ENCODE results near the gene CUX1.

The CUX1 gene

DNA sequence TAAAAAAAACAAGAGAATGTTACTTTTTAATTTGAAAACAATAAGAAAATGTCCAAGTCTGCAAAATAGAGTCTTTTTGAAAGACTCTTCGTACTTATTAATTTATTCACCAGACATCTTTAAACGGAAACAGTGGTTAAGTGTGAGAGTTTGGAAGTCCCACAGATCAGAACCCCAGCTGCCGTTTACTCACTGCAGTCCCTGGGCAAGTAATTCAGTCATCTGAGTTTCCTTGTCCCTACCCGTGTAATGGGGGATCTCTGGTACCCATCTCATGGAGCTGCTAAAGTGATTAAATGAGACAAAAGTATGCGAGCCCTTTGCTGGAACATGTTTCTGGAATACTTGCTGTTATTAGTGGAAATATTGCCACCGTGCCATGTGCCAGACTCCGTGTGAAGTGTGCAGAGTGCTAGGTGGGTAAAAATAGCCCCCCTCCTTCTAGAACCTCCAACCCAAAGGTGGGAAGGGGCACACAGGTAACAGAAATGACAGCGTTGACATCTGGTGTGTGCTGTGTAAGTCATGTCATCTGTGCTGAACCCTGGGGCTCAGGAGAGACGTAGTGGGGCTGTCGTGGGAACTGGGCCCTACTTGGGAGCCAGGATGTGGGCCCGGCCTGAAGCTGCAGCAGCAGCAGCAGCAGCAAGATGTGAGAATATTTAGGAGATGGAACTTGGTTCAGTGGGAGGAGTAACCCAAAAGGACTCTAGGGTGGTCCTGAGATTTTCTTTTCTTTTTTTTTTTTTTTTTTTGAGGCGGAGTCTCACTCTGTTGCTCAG is 140.5 kb downstream of the CUX1 start:
- no peak for DNase-seq (ENCODE audit: low read depth)

DNA sequence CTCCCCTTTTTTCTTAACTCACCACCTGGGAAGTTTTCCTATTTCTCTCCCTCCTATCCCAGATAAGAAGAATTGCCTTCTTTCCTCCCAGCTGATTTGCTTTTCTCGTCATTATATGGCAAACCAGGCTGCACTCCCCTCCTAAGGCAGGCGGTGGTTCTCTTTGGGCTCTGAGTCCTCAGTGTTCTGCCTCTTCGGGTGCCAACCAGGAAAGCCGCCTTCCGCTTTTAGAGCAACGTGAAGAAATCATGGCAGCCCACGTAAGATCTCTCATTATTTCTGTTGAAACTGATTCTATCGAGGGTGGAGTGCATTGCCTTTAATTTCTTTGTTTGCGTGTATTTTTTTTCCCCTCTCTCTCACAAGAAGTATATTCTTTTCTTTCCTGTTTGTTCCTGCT is 141.9 kb downstream of the CUX1 start:
- DNase-seq (ENCODE audit: low read depth): no peak

DNA sequence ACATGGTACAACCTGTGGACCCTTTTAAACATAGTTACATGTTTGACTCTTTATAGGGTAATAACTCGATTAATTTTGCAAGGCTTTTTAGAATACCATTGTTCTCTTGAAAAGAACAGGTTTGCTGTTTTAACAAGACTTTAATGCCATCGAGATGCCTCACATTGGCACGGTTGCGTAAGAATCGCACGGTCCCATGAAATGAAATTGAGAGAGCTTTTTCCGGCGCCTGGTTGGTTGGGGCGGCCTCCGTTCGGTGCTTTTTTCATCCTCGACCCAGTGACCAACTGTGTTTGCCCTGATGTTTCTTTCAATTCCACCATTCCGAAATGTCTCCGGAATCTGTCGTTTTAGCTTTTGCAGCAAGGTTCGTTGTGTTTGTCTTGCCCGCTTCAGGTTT is 142.4 kb downstream of the CUX1 start:
- DNase-seq (ENCODE audit: low read depth): no peak

DNA sequence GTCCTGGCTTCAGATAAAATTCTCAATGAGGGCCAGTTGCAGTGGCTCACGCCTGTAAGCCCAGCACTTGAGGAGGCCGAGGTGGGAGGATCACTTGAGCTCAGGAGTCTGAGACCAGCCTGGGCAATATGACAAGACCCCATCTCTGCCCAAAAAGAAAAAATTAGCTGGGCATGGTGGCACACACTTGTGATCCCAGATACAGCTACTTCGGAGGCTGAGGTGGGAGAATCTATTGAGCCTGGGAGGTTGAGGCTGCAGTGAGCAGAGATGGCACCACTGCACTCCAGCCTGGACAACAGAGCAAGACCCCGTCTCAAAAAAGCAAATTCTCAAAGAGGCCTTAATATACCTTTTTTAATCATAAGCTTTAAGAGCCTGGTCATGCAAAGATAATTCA is 142.9 kb downstream of the CUX1 start:
- DNase-seq (ENCODE audit: low read depth): no peak

DNA sequence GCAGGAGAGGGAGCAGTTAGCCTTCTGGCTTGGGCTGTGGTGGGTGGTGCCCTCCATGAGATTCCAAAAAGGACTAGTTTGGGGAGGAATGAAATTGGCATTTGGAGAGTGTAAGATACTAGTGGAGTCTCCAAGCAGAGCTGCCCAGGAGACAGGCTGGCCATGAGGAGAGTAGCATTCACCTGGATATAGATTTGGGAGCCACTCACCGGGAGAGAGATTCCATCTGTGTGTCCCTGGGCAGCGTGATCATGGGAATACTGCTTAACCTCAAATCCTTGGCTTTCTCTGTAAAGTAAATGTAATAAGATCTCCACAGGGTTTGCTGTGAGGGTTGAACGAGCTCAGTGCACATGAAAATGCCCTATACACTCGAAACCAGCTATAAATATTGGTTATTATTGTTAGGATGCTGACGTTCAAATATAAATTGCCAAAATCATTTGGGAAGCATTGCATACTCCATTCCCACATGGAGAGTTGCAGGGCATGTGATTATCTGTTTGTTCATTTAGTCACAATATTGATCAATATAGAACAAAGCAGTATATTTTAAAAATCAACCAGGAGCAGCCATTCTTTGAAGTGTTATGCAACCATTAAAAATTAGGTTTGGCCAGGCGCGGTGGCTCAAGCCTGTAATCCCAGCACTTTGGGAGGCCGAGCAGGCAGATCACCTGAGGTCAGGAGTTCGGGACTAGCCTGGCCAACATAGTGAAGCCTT is 143.7 kb downstream of the CUX1 start:
- DNase-seq (ENCODE audit: low read depth): no peak

DNA sequence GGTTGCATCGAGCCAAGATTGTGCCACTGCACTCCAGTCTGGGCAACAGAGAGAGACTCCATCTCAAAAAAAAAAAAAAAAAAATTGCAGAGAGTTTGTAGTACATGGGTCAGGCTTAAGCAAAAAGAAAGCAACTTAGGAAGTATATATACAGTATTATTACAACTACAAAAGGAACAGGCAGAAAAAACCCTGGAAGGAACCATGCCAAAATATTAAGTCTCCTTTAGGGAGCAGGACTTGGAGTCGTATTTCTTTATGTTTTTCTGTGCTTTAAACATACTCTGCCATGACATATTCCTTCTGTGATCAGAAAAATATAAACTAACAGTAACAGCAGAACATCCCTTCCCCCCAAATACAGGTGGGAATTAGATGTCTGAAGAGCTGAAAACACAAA is 144.4 kb downstream of the CUX1 start:
- DNase-seq (ENCODE audit: low read depth): no peak

DNA sequence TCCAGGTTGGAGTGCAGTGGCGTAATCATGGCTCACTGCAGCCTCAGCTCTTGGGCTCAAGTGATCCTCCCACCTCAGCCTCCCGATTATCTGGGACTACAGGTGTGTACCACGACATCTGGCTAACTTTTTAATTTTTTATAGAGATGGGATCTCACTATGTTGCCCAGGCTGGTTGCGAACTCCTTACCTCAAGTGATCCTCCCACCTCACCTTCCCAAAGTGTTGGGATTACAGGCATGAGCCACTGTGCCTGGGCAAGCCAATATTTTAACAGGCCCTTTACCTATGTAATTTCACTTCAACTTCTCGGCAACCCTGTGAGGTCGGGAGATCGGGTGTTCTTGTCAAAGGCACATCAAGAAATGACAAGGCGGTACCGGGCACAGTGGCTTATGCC is 146.3 kb downstream of the CUX1 start:
- DNase-seq (ENCODE audit: low read depth): no peak

DNA sequence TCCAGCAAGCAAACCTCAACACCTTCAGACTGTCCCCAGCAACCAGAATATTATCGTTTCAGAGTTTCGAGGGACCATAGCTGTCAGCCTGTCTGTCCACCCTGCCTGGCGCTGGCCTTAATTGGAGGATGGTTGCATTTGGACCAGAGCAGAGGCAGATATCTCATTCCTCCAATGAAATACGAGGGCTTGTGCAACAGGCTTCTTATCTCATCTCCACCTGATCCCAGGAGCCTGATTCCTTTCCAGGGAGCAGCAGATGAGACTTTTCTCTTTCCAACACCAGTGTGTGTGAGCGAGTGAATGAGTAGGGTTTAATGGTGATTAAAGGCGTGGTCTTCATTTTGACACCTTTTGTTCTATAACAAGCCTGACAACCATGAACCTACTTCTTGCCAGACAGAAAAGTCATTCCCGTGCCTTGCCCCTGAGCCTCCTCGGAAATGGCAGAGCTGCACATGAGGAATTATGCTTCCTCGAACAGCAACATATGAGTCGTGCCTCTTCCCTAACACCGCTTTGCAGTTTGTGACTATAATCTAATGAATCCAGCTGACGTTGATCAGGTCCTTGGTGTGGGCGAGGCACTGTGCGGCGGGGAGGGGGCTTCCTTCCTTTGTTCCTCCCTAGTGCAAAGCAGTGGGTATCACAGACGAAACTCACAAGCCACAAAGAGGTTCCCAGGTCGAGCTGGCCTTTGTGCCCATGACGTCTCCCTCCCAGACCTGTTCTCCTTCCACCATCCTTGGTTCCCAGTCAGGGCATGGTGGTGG is 147.4 kb downstream of the CUX1 start:
- no peak for DNase-seq (ENCODE audit: low read depth)

DNA sequence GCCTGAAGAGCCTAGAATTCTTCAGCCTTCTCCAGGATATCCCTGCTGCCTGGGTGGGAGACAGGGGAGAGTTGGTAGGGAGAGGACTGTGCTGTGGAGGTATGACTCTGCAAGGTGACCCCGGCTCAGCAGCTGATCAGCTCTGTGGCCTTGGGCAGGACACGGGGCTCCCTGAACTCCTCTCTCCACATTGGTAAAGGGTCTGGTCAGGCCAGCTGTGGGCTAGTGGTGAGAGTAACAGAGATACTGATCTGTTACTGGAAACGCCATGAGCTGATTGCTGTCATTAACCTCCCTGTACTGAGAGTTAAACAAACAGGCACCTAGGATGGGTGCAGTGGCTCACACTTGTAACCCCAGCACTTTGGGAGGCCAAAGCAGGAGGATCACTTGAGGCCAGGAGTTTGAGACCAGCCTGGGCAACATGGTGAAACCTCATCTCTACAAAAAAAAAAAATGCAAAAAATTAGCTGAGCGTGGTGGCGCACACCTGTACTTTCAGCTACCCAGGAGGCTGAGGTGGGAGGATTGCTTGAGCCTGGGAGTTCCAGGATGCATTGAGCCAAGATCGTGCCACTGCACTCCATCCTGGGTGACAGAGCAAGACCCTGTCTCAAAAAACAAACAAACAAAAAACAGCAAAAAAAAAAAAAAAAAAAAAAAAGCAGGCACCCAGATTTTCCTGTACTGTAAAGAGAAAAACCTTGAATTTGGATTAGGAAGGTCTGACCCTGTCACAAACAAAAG is 151.5 kb downstream of the CUX1 start:
- DNase-seq (ENCODE audit: low read depth): no peak

DNA sequence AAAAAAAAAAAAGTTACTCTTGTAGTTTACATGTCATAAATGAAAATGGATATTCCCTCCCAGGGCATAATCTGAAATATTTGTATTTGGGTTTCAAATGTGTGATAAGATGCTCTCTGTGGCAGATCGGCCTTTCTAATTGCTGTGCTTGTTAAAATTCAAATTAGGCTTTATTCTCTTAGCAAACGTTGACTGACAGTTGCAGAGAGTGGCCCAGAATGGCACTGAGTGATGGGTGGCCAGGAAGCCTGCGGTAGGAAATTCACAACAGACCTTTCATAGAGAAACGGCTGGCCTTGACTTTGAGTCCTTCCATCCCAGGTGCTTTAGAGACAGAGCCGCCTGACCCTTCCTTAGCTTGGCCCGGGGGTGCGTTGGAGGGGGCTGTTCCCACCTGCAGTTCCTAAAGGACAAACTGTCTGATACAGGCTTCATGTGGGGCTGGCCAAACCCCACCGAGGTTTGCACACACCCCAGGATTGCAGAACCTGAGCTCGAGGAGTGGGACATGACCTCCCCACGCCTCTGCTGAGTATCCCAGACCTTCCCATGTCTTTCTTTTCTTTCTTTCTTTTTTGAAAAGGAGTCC is 152.7 kb downstream of the CUX1 start:
- DNase-seq (ENCODE audit: low read depth): no peak

DNA sequence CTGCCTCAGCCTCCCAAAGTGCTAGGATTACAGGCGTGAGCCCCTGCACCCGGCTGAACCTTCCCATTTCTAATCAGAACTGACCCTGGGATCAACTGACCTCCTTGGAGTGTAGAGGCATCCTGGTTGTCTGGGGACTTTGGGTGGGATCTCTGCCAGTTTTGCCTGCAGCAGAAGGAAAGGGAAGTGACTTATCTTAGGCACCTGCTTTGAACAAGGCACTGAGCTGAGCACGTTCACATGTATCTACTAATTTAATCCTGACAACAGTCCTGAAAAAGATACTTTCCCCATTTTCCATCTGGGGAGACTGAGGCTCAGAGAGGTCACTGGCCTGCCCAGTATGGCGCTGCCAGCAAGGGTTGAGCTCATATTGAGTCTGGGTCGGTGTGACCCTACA is 153.4 kb downstream of the CUX1 start:
- DNase-seq (ENCODE audit: low read depth): no peak

DNA sequence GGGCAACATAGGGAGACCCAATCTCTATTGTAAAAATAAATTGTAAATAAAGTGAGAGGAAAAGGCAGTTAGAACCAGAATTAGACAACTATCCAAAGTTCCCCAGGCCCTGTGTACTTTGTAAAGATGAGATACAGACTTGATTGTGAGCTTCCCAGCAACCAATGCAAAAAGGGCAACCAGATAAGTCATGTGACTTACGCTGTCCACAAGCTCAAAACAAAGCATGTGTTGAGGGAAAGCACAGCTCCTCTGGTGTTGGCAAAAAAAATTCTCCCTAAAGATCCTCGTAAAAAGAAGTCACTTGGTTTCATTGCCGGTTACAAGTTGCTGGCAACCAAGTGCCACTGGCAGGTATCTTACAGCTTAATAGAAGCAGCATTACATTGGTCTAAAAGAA is 154.0 kb downstream of the CUX1 start:
- no peak for DNase-seq (ENCODE audit: low read depth)

DNA sequence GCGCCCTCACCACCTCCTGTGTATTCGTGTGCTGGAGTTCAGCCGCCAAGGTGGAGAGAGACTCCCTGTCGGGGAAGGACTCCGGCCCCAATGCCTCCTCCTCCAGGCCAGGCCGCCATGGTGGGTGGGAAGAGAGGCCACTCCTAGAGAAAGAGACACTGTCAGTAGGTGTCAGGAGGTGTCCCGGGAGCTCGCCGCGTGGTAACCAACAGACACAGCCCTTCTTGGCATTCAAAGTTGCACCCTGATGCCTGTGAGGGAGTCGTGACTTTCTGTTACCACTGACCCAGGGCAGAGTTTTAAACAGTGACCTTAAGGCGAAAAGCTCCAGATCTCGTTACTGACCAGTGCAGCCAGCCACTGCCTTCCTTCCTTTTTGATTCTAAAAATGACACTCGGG is 155.2 kb downstream of the CUX1 start:
- no peak for DNase-seq (ENCODE audit: low read depth)

DNA sequence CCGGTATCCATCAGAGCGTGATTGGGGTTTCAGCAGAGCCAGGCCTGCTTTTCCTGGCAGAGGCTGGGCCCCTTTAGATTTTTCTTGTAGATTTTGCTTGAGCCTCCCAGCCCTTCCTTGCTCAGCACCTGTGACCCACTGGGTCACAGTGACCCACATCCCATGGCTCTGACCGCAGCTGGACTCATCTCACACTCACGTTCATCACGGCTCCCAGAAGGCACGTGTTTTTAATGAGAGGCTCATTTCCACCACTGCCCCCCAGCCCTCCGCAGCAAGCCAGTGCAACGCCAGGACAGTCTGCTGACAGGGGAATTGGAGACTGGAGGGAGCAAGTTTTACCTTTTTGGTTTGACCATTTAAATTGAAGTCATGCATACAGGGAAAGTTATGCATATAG is 155.7 kb downstream of the CUX1 start:
- no peak for DNase-seq (ENCODE audit: low read depth)

DNA sequence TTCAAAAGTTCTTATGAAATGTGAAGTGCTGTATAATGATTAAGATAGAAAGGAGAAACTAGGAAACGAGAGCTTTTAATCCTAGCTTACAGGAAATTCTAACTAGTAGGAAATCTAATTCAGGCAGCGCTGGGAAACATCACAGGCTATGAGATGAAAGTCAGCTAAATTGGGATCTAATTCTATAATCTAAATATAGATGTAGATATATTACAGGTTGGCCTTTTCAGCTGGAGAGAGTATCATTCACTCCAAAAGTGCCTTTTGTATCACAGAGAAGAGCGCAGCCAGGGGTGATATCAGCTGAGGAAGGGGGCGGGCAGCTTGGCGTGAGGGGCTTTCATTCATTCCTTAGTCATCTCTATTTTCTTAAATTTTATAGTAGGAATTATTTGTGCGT is 157.0 kb downstream of the CUX1 start:
- DNase-seq (ENCODE audit: low read depth): no peak

DNA sequence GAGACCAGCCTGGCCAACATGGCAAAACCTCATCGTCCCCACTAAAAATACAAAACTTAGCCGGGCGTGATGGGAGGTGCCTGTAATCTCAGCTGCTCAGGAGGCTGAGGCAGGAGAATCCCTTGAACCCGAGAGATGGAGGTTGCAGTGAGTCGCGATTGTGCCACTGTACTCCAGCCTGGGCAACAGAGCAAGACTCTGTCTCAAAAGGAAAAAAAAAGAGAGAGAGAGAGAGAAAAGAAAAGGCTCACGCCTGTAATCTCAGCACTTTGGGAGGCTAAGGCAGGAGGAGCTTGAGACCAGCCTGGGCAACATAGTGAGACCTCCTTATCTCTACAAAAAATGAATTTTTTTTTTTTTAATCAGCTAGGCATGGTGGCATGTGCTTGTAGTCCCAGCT is 157.6 kb downstream of the CUX1 start:
- no peak for DNase-seq (ENCODE audit: low read depth)

DNA sequence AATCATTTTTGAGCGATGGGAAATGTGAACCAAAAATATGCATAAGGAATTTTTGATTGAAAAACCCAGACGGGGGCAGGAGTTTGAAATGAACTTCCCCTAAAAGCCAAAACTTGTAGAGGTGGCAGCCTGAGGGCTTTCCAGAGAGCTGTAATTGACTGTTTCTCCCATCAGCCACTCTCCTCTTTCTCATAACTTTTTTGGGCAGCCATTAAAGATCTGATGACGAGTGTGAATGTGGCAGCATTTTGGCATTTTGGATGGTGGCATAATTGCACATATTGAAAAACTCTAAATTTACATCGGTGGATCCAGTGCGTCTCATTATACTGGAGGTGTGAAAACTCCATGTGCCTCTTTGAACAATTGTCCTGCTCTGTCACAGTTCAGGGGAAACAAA is 159.0 kb downstream of the CUX1 start:
- DNase-seq (ENCODE audit: low read depth): no peak

DNA sequence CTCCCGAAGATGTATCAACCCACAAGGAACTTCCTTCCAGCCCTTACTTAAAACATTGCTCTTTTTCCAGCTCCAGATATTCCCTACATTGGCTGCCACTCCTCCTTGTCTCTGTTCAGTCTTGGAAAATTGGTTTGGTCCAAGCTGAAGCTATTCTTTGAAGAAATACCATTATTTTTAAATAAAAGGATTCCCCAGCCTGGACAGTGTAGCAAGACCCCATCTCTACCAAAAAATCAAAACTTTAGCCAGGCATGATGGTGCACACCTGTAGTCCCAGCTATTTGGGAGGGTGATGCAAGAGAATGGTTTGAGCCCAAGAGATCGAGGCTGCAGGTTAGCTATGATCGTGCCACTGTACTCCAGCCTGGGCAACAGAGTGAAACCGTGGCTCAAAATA is 159.8 kb downstream of the CUX1 start:
- DNase-seq (ENCODE audit: low read depth): no peak

DNA sequence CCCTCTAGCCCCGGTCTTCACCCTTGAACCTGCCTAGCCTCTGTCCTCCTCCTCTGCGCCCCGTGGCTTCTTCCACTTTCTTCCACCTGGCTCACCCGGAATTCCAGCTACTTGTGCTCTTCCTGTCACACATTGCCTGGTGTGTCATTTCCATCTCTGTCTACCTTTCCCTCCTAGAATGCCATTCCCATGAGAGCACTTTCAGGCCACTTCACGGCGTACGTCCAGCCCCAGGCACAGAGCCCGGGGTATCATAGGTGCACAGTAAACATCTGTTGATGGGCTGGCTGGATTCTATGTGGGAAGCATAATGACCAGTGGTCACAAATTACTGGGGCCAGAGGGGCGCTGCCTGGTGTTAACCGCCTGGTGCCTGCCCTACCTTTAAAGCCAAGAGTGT is 161.3 kb downstream of the CUX1 start:
- no peak for DNase-seq (ENCODE audit: low read depth)

DNA sequence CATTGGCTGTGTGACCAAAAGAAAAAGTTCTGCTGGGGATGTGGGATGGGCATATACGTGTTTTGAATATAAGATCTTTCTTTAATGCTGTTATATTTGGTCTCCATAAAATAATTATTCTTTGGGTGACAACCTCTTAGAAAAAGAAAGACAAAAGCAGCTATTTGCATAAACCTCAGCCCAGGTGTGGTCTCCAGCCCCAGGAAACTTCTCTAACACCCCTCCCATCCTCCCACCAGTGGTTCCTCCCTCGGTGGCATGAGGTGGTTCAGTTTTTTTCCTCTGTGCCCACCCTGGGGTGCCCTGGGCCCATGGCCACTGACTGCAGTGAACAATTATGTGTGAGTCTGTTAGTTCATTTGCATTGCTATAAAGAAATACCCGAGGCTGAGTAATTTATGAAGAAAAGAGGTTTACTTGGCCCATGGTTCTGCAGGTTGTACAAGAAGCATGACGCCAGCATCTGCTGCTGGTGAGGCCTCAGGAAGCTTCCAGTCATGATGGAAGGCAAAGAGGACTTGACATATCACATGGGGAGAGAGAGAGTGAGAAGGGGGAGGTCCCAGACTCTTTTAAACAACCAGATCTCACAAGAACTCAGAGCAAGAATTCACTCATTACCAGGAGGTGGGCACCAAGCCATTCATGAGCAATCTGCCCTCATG is 165.9 kb downstream of the CUX1 start:
- DNase-seq (ENCODE audit: low read depth): no peak

DNA sequence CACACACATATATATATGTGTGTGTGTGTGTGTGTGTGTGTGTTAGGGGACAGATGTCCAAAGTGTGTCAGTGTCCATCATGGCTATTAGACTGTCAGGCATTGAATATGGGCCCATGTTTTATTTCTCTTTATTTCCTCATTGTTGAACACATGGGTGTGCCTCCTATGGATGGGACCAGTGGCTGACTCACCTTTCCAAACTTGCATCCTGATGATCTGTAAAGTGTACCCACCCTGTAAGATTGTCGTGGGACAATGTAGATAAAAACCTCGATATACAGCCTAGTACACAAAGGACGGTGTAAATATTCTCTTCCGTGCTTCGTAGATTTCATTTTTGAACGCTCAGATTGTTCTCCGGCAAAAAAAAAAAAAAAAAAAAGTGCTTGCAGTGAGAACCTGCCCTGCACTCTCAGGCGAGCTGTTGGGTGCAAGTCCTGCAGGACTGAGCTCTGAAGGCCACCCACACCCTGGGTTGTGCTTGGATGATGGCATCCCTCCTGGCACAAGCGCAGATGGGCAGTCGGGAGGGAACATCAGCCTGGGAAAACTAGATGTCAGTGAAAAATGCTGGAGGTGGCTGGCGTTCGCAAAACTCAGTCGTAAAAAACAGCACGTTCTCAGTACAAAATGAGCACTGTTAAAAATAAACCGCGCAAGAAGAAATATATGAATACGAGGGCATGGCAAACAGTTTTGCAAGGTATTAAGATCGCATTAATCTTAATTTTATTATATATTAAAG is 166.9 kb downstream of the CUX1 start:
- DNase-seq (ENCODE audit: low read depth): no peak
